Astrocyte of the cerebellum (primary cell): Measurements from ENCODE around the gene ARHGAP23.
A peak's percentile ranks its signal among the peaks of the same experiment; 100 is the strongest.

Experiments used
- DNase-seq: peaks from one replicate; pipeline ENCODE4 v3.0.0-alpha.2; 2011; ENCODE audit warnings: low read depth
- H3K4me3 ChIP-seq: 2 replicates; pipeline ENCODE4 v1.5.1; 2011; ENCODE audit warnings: mild to moderate bottlenecking, low read depth, low read length, moderate library complexity
- in situ Hi-C: cut with HindIII; loops from 2 replicates; pipeline ENCODE4 v1.10.0; 2017; ENCODE audit warnings: low sequenced_read_pairs
- TF ChIP-seq, protein P1 (sequence below): IDR thresholded peaks from 2 replicates; pipeline ENCODE4 v1.5.1; 2012; ENCODE audit warnings: low read length, low read depth, moderate library complexity, mild to moderate bottlenecking; ENCODE audit errors: missing control alignments

ARHGAP23 gene

GRCh38 chr17:38557836-38558727 is 129.8 kb downstream of the ARHGAP23 start:
- DNase-seq, result peak; percentile 68
- in situ Hi-C loops, result no loop called here
- TF ChIP-seq, protein P1, sequence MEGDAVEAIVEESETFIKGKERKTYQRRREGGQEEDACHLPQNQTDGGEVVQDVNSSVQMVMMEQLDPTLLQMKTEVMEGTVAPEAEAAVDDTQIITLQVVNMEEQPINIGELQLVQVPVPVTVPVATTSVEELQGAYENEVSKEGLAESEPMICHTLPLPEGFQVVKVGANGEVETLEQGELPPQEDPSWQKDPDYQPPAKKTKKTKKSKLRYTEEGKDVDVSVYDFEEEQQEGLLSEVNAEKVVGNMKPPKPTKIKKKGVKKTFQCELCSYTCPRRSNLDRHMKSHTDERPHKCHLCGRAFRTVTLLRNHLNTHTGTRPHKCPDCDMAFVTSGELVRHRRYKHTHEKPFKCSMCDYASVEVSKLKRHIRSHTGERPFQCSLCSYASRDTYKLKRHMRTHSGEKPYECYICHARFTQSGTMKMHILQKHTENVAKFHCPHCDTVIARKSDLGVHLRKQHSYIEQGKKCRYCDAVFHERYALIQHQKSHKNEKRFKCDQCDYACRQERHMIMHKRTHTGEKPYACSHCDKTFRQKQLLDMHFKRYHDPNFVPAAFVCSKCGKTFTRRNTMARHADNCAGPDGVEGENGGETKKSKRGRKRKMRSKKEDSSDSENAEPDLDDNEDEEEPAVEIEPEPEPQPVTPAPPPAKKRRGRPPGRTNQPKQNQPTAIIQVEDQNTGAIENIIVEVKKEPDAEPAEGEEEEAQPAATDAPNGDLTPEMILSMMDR, result peak; percentile 95
- H3K4me3 ChIP-seq, result peak overlapping the region; percentile 37

DNA sequence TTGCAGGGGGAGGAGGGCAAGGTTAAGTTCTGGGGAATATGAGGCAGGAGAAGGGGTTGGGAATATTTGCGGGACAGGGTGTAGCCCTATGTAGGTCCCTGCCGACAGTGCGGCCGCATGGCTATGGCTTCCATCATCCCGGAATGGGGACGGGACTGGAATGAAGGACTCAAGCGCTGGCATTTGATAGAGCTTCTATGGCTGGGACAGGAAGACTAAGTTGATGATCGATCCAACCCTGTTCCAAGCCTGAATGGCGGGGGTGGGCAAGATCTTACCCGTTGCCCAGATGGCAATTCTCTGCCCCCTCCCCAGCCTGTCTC is 130.4 kb downstream of the ARHGAP23 start:
- TF ChIP-seq, protein P1, result no peak
- H3K4me3 ChIP-seq, result peak overlapping the region; percentile 37
- DNase-seq, result no peak
- in situ Hi-C loops, result no loop called here

- DNase-seq, result no peak
- TF ChIP-seq, protein P1, result no peak
- in situ Hi-C loops, result no loop called here
- H3K4me3 ChIP-seq, result no peak overlapping the region
Observed at GRCh38 chr17:38559051-38559879, 131.0 kb downstream of the ARHGAP23 start.

- no peak for DNase-seq
- TF ChIP-seq, protein P1, result no peak
- in situ Hi-C loops, result no loop called here
- H3K4me3 ChIP-seq, result no peak overlapping the region
Observed at GRCh38 chr17:38559880-38560230, 131.6 kb downstream of the ARHGAP23 start.

DNA sequence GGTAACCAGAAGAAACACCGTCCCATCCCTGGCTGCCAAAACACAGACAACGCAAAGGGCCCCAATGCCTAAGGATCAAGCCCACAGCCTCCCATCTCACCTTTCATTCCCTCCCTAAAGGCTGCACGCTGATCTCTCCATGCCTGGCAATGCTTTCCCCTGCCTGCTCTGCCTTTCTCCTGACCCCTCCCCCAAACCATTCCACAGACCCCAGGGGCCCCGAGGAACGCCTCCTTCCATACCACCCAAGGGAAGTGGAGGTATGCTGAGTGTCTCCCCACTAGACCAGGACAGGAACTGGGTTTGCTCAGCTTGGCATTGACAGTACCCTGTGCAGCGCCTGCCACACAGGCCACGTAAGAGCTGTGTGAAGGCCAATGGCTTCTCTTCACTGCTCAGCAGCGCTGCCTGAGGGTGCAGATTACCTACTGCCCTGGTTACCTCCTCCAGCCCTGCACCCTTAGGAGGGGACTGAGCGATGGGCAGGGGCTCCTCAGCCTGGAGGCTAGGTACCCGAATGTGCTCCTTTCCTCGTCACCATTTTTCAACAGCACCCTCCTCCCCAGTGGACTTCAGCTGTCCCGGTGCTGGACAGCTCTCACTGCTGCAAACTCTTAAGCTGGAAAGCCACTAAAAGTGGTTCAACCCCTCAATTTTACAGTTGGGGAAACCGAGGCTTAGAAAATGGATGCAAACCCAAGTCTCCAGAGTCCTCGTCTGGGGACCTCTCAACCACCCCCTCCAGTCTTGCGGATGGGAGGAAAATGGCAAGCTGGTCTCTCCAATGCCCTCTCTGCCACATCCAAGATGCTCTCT is 132.4 kb downstream of the ARHGAP23 start:
- TF ChIP-seq, protein P1, result no peak
- H3K4me3 ChIP-seq, result no peak overlapping the region
- no peak for DNase-seq
- in situ Hi-C loops, result no loop called here
